Stomach (tissue), 4 donors: ENCODE data around the gene ENTR1.

Source experiments
- POLR2A ChIP-seq, 4 donors: fragments of 450-650 bp; IDR thresholded peaks; one replicate each; pipeline ENCODE4 v1.6.1; 2016; ENCODE audit warnings: antibody characterized with exemption in 4 of 4, control low read depth in 2 of 4, mild to moderate bottlenecking in 1 of 4, moderate library complexity in 1 of 4
- POLR2AphosphoS5 ChIP-seq, 3 donors: sonication (generic); formaldehyde crosslinking; IDR thresholded peaks; one replicate each; pipeline ENCODE4 v1.6.1; 2016; ENCODE audit warnings: antibody characterized with exemption in 3 of 3
- TF ChIP-seq, protein P1 (sequence below), 7 experiments: fragments of 450-650 bp in 4 of 7; fragments of 200-600 bp in 3 of 7; sonication (generic) in 3 of 7; IDR thresholded peaks; one replicate each; pipeline ENCODE4 v1.5.1; 2016 to 2019; ENCODE audit warnings: antibody characterized with exemption in 7 of 7, control low read depth in 2 of 7, mild to moderate bottlenecking in 1 of 7

DNA sequence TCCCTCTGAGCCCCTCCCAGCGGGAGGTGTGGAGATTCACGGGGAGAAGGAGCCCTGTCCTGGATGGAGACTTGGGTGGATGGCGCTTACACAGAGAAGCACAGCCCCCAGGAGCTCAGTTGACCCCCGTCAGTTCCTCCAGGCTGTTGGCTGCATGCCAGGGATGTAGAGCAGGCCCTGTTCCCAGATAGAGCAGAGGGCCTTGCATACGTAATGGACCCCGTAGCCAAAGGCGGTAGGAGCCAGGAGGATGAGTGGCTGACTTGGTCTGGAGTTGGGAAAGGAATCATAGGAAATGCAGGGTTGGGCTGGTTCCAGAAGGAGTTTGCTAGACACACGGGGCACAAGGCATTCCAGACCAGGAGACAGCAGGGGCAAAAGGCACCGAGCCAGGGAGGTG, 2.5 kb upstream of the ENTR1 start:
- TF ChIP-seq, protein P1, sequence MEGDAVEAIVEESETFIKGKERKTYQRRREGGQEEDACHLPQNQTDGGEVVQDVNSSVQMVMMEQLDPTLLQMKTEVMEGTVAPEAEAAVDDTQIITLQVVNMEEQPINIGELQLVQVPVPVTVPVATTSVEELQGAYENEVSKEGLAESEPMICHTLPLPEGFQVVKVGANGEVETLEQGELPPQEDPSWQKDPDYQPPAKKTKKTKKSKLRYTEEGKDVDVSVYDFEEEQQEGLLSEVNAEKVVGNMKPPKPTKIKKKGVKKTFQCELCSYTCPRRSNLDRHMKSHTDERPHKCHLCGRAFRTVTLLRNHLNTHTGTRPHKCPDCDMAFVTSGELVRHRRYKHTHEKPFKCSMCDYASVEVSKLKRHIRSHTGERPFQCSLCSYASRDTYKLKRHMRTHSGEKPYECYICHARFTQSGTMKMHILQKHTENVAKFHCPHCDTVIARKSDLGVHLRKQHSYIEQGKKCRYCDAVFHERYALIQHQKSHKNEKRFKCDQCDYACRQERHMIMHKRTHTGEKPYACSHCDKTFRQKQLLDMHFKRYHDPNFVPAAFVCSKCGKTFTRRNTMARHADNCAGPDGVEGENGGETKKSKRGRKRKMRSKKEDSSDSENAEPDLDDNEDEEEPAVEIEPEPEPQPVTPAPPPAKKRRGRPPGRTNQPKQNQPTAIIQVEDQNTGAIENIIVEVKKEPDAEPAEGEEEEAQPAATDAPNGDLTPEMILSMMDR (IDR thresholded peaks at IDR 0.05) = no peak
- TF ChIP-seq POLR2A (IDR thresholded peaks at IDR 0.05) (no peak), POLR2AphosphoS5 (IDR thresholded peaks at IDR 0.05) (no peak)
